Activated naive CD8-positive, alpha-beta T cell treated with anti-CD3 and anti-CD28 coated beads for 36 hours (primary cell): ENCODE results near the gene DPP9. TPM values are rescaled to one million over a fixed set of nuclear protein-coding genes. Genes with fewer than 3 reads are reported as not detected.
"Not testable (repeated sequence)": the region's sequence is repeated elsewhere in the genome, so short reads cannot be mapped to it uniquely, and the experiment has no call there.

ENCODE experiments used
- DNase-seq: peaks from one replicate; pipeline ENCODE4 v3.0.0; 2021
- H3K27ac Mint-ChIP-seq: one replicate; pipeline ENCODE4 v1.8.0; 2022; ENCODE audit warnings: mild to moderate bottlenecking, moderate library complexity, mixed read lengths
- H3K27me3 Mint-ChIP-seq: one replicate; pipeline ENCODE4 v1.8.0; 2022; ENCODE audit warnings: mild to moderate bottlenecking, mixed read lengths
- H3K36me3 Mint-ChIP-seq: one replicate; pipeline ENCODE4 v1.8.0; 2021; ENCODE audit warnings: mild to moderate bottlenecking, mixed read lengths
- H3K4me1 Mint-ChIP-seq: one replicate; pipeline ENCODE4 v1.8.0; 2021; ENCODE audit warnings: mixed read lengths
- H3K4me3 Mint-ChIP-seq: one replicate; pipeline ENCODE4 v1.8.0; 2022; ENCODE audit warnings: mild to moderate bottlenecking, moderate library complexity, mixed read lengths
- H3K9me3 Mint-ChIP-seq: one replicate; pipeline ENCODE4 v1.8.0; 2022; ENCODE audit warnings: mixed read lengths
- total RNA-seq, 2 experiments: library from RNA; stranded (reverse); gene quantifications; one replicate each; pipeline ENCODE4 v1.2.3, GENCODE V29; 2021

DPP9 gene
- total RNA-seq, 2 experiments from 2014 or later, result 71.7 to 72.3 TPM

GRCh38 chr19:4748185-4748584 lies 24.5 kb upstream of the DPP9 start:
- Mint-ChIP-seq H3K27ac (no peak overlapping the region), H3K27me3 (peaks cover 29% of the 10 kb centered on the region), H3K9me3 (no peaks in the 10 kb centered on the region), H3K4me1 (no peaks in the 10 kb centered on the region), H3K36me3 (no peaks in the 10 kb centered on the region), H3K4me3 (no peak overlapping the region)
- DNase-seq, result no peak

GRCh38 chr19:4745986-4746385 lies 22.3 kb upstream of the DPP9 start:
- H3K4me3 Mint-ChIP-seq, result no peak overlapping the region
- H3K27me3 Mint-ChIP-seq, result peaks cover 23% of the 10 kb centered on the region
- H3K27ac Mint-ChIP-seq, result no peak overlapping the region
- H3K36me3 Mint-ChIP-seq, result no peaks in the 10 kb centered on the region
- no peaks in the 10 kb centered on the region for H3K4me1 Mint-ChIP-seq
- no peak for DNase-seq
- no peaks in the 10 kb centered on the region for H3K9me3 Mint-ChIP-seq

- peaks cover 23% of the 10 kb centered on the region for H3K27me3 Mint-ChIP-seq
- not testable (repeated sequence) for H3K9me3 Mint-ChIP-seq, H3K4me3 Mint-ChIP-seq, DNase-seq, H3K36me3 Mint-ChIP-seq, H3K4me1 Mint-ChIP-seq, H3K27ac Mint-ChIP-seq
These were observed 21.5 kb upstream of the DPP9 start for GRCh38 chr19:4745175-4745574.

GRCh38 chr19:4744451-4745174 lies 21.0 kb upstream of the DPP9 start:
- no peak for DNase-seq
- Mint-ChIP-seq H3K4me1 (no peaks in the 10 kb centered on the region), H3K27me3 (peaks cover 23% of the 10 kb centered on the region), H3K36me3 (no peaks in the 10 kb centered on the region), H3K27ac (no peak overlapping the region), H3K4me3 (no peak overlapping the region), H3K9me3 (no peaks in the 10 kb centered on the region)

- Mint-ChIP-seq H3K9me3 (no peaks in the 10 kb centered on the region), H3K27ac (no peak overlapping the region), H3K4me1 (no peaks in the 10 kb centered on the region), H3K4me3 (no peak overlapping the region), H3K27me3 (peaks cover 11% of the 10 kb centered on the region), H3K36me3 (no peaks in the 10 kb centered on the region)
- no peak for DNase-seq
These were observed 19.3 kb upstream of the DPP9 start for GRCh38 chr19:4742723-4743646.

GRCh38 chr19:4740092-4740491 lies 16.4 kb upstream of the DPP9 start:
- no peak for DNase-seq
- Mint-ChIP-seq H3K4me3 (no peak overlapping the region), H3K27ac (no peak overlapping the region), H3K36me3 (no peaks in the 10 kb centered on the region), H3K27me3 (peaks cover 3% of the 10 kb centered on the region), H3K4me1 (no peaks in the 10 kb centered on the region), H3K9me3 (no peaks in the 10 kb centered on the region)

GRCh38 chr19:4738734-4739133 lies 15.1 kb upstream of the DPP9 start:
- Mint-ChIP-seq H3K4me3 (no peak overlapping the region), H3K4me1 (no peaks in the 10 kb centered on the region), H3K27ac (no peak overlapping the region), H3K27me3 (peaks cover 3% of the 10 kb centered on the region), H3K9me3 (no peaks in the 10 kb centered on the region), H3K36me3 (no peaks in the 10 kb centered on the region)
- DNase-seq, result no peak

GRCh38 chr19:4737955-4738600 lies 14.4 kb upstream of the DPP9 start:
- H3K27ac Mint-ChIP-seq, result no peak overlapping the region
- no peaks in the 10 kb centered on the region for H3K4me1 Mint-ChIP-seq
- no peaks in the 10 kb centered on the region for H3K36me3 Mint-ChIP-seq
- H3K4me3 Mint-ChIP-seq, result no peak overlapping the region
- no peaks in the 10 kb centered on the region for H3K9me3 Mint-ChIP-seq
- DNase-seq, result no peak
- H3K27me3 Mint-ChIP-seq, result peaks cover 3% of the 10 kb centered on the region

GRCh38 chr19:4733755-4734345 lies 10.2 kb upstream of the DPP9 start:
- H3K9me3 Mint-ChIP-seq, result no peaks in the 10 kb centered on the region
- no peak overlapping the region for H3K4me3 Mint-ChIP-seq
- H3K27me3 Mint-ChIP-seq, result peaks cover 8% of the 10 kb centered on the region
- H3K36me3 Mint-ChIP-seq, result no peaks in the 10 kb centered on the region
- peaks cover 4% of the 10 kb centered on the region for H3K4me1 Mint-ChIP-seq
- DNase-seq, result no peak
- no peak overlapping the region for H3K27ac Mint-ChIP-seq

GRCh38 chr19:4732680-4733114 lies 9.1 kb upstream of the DPP9 start:
- Mint-ChIP-seq H3K36me3 (no peaks in the 10 kb centered on the region), H3K9me3 (no peaks in the 10 kb centered on the region), H3K27me3 (peaks cover 8% of the 10 kb centered on the region), H3K27ac (no peak overlapping the region), H3K4me3 (peak overlapping the region; percentile 23), H3K4me1 (peaks cover 4% of the 10 kb centered on the region)
- DNase-seq, result peak; percentile 53

GRCh38 chr19:4730740-4731171 lies 7.1 kb upstream of the DPP9 start:
- DNase-seq, result peak; percentile 69
- Mint-ChIP-seq H3K36me3 (no peaks in the 10 kb centered on the region), H3K4me1 (peaks cover 4% of the 10 kb centered on the region), H3K27ac (no peak overlapping the region), H3K4me3 (no peak overlapping the region), H3K27me3 (peaks cover 5% of the 10 kb centered on the region), H3K9me3 (no peaks in the 10 kb centered on the region)

- Mint-ChIP-seq H3K27me3 (peaks cover 14% of the 10 kb centered on the region), H3K4me3 (no peak overlapping the region), H3K27ac (no peak overlapping the region), H3K4me1 (peaks cover 13% of the 10 kb centered on the region), H3K9me3 (peaks cover 3% of the 10 kb centered on the region), H3K36me3 (peaks cover 3% of the 10 kb centered on the region)
- no peak for DNase-seq
These were observed 5.2 kb upstream of the DPP9 start for GRCh38 chr19:4728871-4729270.

GRCh38 chr19:4722671-4723594 lies 709 bp downstream of the DPP9 start:
- Mint-ChIP-seq H3K9me3 (peaks cover 3% of the 10 kb centered on the region), H3K4me1 (peaks cover 17% of the 10 kb centered on the region), H3K36me3 (peaks cover 17% of the 10 kb centered on the region), H3K4me3 (peak overlapping the region; percentile 94), H3K27ac (peak overlapping the region; percentile 90), H3K27me3 (peaks cover 12% of the 10 kb centered on the region)
- DNase-seq, result no peak

GRCh38 chr19:4721196-4721595 lies 2.4 kb downstream of the DPP9 start:
- Mint-ChIP-seq H3K9me3 (peaks cover 3% of the 10 kb centered on the region), H3K27ac (no peak overlapping the region), H3K4me3 (peak overlapping the region; percentile 19), H3K27me3 (peaks cover 12% of the 10 kb centered on the region), H3K4me1 (peaks cover 17% of the 10 kb centered on the region), H3K36me3 (peaks cover 17% of the 10 kb centered on the region)
- DNase-seq, result no peak
